Panc1 (cell line): Measurements from ENCODE around the gene TEX52. TPM values are rescaled to one million over a fixed set of nuclear protein-coding genes. Genes with fewer than 3 reads are reported as not detected.
"Not testable (repeated sequence)": the region's sequence is repeated elsewhere in the genome, so short reads cannot be mapped to it uniquely, and the experiment has no call there.

Source experiments
- ATAC-seq: fragments of 200-7000 bp; cut with Tn5 transposase; 2 replicates; pipeline ENCODE4 v1.9.1; 2020; ENCODE audit warnings: mild to moderate bottlenecking, moderate library complexity
- BruUV-seq: library from RNA; stranded (reverse); fragments of 400-500 nt; replicated peaks from 2 replicates; lab custom pipeline; 2021; lab: Mats Ljungman, UMichigan
- CTCF ChIA-PET: fragments of 300-600 bp; sonication (Branson Sonifier 250); formaldehyde crosslinking; loops from one replicate; lab custom pipeline; 2022; ENCODE audit warnings: antibody characterized with exemption; lab: Charles Lee
- POLR2A ChIA-PET: fragments of 300-600 bp; sonication (Branson Sonifier 250); formaldehyde crosslinking; loops from one replicate; lab custom pipeline; 2022; ENCODE audit warnings: antibody characterized with exemption; lab: Charles Lee
- DNase-seq: peaks from one replicate; pipeline ENCODE4 v3.0.0-alpha.2; 2010; ENCODE audit warnings: low read depth, low spot score
- H3K27ac ChIP-seq: 2 replicates; pipeline ENCODE4 v1.5.1; 2011; ENCODE audit warnings: mild to moderate bottlenecking, low read length, inconsistent platforms
- H3K27me3 ChIP-seq: fragments of 200-500 bp; sonication (Bioruptor generic); 2 replicates; pipeline ENCODE4 v1.6.0; 2014; ENCODE audit warnings: low read length, inconsistent platforms; ENCODE audit not compliant: control insufficient read depth, insufficient read depth
- H3K36me3 ChIP-seq: fragments of 200-500 bp; sonication (Bioruptor generic); 2 replicates; pipeline ENCODE4 v1.5.1; 2014; ENCODE audit warnings: inconsistent platforms, mild to moderate bottlenecking, low read length, moderate library complexity; ENCODE audit not compliant: control insufficient read depth, insufficient read depth
- H3K4me1 ChIP-seq: 2 replicates; pipeline ENCODE4 v1.5.1; 2011; ENCODE audit warnings: inconsistent platforms, mild to moderate bottlenecking, low read length, moderate library complexity; ENCODE audit not compliant: control insufficient read depth, insufficient read depth
- H3K4me3 ChIP-seq, 2 experiments: 2 replicates each; pipeline ENCODE4 v1.5.1; 2011 to 2012; ENCODE audit warnings: low read depth in 2 of 2, low read length in 2 of 2, mild to moderate bottlenecking in 2 of 2, inconsistent platforms in 1 of 2, moderate library complexity in 1 of 2
- H3K9me3 ChIP-seq: fragments of 200-500 bp; sonication (Bioruptor generic); 2 replicates; pipeline ENCODE4 v1.5.1; 2014; ENCODE audit warnings: low read depth, mild to moderate bottlenecking, inconsistent platforms, low read length, moderate library complexity; ENCODE audit not compliant: control insufficient read depth, insufficient read depth
- POLR2AphosphoS5 ChIP-seq: IDR thresholded peaks from 2 replicates; pipeline ENCODE4 v1.6.1; 2012; ENCODE audit warnings: mild to moderate bottlenecking, low read depth, low read length, moderate library complexity
- SIN3A ChIP-seq: IDR thresholded peaks from 2 replicates; pipeline ENCODE4 v1.6.1; 2012; ENCODE audit warnings: low read depth, mild to moderate bottlenecking, low read length, moderate library complexity, borderline replicate concordance; ENCODE audit not compliant: insufficient read depth
- TCF7L2 ChIP-seq: IDR thresholded peaks from 2 replicates; pipeline ENCODE4 v1.6.1; 2011; ENCODE audit warnings: mild to moderate bottlenecking, low read depth, low read length, inconsistent platforms
- in situ Hi-C: cut with HindIII; loops from 2 replicates; pipeline ENCODE4 v1.10.0; 2016; ENCODE audit warnings: low sequenced_read_pairs, low pct_unique_long_range_greater_than_20kb
- intact Hi-C: fragments of 100-400 bp; cut with micrococcal nuclease; formaldehyde crosslinking; loops from one replicate; pipeline ENCODE4 v1.10.0; 2022; ENCODE audit not compliant: unreplicated experiment
- total RNA-seq: library from RNA; stranded (reverse); gene quantifications from one replicate; pipeline ENCODE4 v1.2.1, GENCODE V29; 2021; ENCODE audit not compliant: unreplicated experiment
- TF ChIP-seq, protein P1 (sequence below), 2 experiments: IDR thresholded peaks; 2 replicates each; pipeline ENCODE4 v1.6.1; 2011 to 2012; ENCODE audit warnings: low read depth in 2 of 2, control low read depth in 1 of 2, low read length in 1 of 2, mild to moderate bottlenecking in 1 of 2, moderate library complexity in 1 of 2; ENCODE audit not compliant: insufficient read depth in 1 of 2
- TF ChIP-seq, protein P2 (sequence below): fragments of 450-650 bp; IDR thresholded peaks from 2 replicates; pipeline ENCODE4 v1.5.1; 2017; ENCODE audit warnings: mild to moderate bottlenecking

TEX52 gene
- total RNA-seq, 1 experiment from 2014 or later, result not detected

DNA sequence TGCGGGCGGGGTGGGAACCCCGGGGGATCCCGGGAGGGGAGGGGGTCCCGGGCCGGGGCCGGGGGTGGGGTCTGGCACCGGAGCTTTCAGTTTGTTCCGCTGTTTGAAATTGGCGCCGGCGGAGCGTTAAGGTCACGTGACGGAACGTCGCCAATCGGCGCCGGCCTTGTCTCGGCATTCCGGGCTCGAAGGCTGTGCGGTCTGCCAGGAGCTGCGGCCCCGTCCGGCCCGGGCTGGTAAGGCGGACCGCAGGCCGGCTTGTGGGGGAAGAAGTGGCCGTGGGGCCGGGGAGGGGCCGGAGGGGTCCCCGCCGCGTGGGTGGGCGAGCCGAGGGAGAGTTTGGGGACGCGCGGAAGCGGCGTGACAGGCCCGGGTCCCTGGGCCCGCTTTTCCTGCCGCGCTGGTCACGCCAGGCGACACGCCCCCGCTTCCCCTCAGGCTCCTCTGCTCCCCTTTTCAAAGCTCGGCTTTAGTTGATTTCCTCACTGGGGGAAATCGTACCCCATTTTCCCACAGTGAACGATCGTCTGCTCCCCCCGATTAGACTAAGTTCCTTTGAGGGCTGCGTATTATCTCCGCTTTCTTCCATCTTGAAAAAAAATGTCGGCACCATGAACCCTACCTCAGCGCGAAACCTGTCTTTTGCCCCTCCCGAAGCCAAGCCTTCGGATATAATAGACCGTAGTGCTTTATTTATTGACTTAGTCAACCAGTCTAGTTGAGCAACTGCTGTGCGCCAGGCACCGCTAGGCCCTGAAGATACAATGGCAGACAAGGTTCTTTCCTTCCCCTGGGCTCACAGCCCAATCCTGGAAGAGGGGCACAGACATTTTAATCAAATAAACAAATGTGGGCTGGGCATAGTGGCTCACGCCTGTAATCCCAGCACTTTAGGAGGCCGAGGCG lies 20.5 kb upstream of the TEX52 start, which contains the start of the genes FOXM1 and RHNO1:
Gene FOXM1 (minus strand): TSS at position 128 of the 906 bp plus-strand sequence. CDS start 2,696 bp downstream, outside the sequence.
Gene RHNO1 (plus strand): TSS at position 177 of the 906 bp plus-strand sequence. CDS start 8,144 bp downstream, outside the sequence.
- no peaks in the 10 kb centered on the region; the same call in none of the 2 replicates for H3K36me3 ChIP-seq
- TF ChIP-seq SIN3A (peak; percentile 42; the same call in 1 of the 2 replicates), TCF7L2 (no peak), POLR2AphosphoS5 (peak; percentile 62)
- TF ChIP-seq, protein P1, sequence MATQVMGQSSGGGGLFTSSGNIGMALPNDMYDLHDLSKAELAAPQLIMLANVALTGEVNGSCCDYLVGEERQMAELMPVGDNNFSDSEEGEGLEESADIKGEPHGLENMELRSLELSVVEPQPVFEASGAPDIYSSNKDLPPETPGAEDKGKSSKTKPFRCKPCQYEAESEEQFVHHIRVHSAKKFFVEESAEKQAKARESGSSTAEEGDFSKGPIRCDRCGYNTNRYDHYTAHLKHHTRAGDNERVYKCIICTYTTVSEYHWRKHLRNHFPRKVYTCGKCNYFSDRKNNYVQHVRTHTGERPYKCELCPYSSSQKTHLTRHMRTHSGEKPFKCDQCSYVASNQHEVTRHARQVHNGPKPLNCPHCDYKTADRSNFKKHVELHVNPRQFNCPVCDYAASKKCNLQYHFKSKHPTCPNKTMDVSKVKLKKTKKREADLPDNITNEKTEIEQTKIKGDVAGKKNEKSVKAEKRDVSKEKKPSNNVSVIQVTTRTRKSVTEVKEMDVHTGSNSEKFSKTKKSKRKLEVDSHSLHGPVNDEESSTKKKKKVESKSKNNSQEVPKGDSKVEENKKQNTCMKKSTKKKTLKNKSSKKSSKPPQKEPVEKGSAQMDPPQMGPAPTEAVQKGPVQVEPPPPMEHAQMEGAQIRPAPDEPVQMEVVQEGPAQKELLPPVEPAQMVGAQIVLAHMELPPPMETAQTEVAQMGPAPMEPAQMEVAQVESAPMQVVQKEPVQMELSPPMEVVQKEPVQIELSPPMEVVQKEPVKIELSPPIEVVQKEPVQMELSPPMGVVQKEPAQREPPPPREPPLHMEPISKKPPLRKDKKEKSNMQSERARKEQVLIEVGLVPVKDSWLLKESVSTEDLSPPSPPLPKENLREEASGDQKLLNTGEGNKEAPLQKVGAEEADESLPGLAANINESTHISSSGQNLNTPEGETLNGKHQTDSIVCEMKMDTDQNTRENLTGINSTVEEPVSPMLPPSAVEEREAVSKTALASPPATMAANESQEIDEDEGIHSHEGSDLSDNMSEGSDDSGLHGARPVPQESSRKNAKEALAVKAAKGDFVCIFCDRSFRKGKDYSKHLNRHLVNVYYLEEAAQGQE (IDR thresholded peaks at IDR 0.05; ENCODE audit: insufficient read depth in 1 of 2, low read depth in 2 of 2, low read length in 1 of 2), result no peak
- TF ChIP-seq, protein P2, sequence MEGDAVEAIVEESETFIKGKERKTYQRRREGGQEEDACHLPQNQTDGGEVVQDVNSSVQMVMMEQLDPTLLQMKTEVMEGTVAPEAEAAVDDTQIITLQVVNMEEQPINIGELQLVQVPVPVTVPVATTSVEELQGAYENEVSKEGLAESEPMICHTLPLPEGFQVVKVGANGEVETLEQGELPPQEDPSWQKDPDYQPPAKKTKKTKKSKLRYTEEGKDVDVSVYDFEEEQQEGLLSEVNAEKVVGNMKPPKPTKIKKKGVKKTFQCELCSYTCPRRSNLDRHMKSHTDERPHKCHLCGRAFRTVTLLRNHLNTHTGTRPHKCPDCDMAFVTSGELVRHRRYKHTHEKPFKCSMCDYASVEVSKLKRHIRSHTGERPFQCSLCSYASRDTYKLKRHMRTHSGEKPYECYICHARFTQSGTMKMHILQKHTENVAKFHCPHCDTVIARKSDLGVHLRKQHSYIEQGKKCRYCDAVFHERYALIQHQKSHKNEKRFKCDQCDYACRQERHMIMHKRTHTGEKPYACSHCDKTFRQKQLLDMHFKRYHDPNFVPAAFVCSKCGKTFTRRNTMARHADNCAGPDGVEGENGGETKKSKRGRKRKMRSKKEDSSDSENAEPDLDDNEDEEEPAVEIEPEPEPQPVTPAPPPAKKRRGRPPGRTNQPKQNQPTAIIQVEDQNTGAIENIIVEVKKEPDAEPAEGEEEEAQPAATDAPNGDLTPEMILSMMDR, result no peak
- TSS peak; percentile 89 for BruUV-seq
- H3K27me3 ChIP-seq, result no peaks in the 10 kb centered on the region
- peak within 1 kb of the TSS; percentile 98 for H3K27ac ChIP-seq
- ChIA-PET CTCF (interaction anchor here (0.8 kb wide), 1 partner anchor 196 kb away, joined by 3 read pairs; no protein-coding TSS in a partner anchor), POLR2A (interaction anchor here (0.7 kb wide), 1 partner anchor 96 kb away, joined by 9 read pairs; no protein-coding TSS in a partner anchor)
- H3K4me1 ChIP-seq, result peaks cover 7% of the 10 kb centered on the region
- ATAC-seq (peak; percentile 95), DNase-seq (no peak)
- H3K4me3 ChIP-seq, result peak within 1 kb of the TSS; percentile 83 to 95
- no peaks in the 10 kb centered on the region for H3K9me3 ChIP-seq
- in situ Hi-C loops, result no loop called here
- intact Hi-C loops, result no loop called here

DNA sequence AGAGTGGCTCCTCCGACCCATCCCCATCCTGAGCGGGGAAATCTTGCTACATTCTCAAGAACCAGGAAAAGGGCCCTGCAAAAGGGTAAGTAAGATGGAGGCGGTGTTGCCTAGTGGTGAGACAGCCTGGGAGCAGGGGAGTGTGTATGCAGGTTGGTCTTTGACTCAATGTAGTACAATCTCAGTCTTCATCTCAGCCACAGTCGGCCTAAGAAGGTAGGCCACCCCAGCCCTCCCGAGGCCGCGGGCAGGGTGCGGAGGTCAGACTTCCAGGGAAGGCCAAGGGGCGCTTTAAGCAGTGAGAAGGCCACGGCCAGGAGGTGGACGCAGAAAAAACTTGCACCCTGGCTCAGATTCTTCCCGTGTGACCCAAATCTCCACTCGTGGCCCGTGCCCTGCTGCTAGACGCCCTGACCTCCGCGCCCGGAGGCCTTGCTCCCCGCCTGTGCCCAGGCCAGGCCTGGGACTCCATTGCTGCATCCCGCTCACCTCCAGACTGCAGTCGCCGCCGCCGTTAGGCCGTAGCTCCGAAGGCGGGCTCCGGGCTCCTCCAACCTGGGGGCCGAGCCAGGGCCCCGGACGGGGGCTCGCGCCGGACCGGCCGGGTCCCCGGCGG lies 19.7 kb upstream of the TEX52 start:
- peak; percentile 85 for ATAC-seq
- no TSS peak for BruUV-seq
- H3K27me3 ChIP-seq, result no peaks in the 10 kb centered on the region
- H3K27ac ChIP-seq, result peak overlapping the region; percentile 96
- peaks cover 5% of the 10 kb centered on the region for H3K36me3 ChIP-seq
- TF ChIP-seq, protein P2, result no peak
- no peak for TF ChIP-seq POLR2AphosphoS5
- peak; percentile 39; the same call in 1 of the 2 replicates for TF ChIP-seq SIN3A
- TF ChIP-seq TCF7L2, result no peak
- in situ Hi-C loops (no loop called here), intact Hi-C loops (no loop called here)
- peak overlapping the region; percentile 83 to 95 for H3K4me3 ChIP-seq
- peaks cover 7% of the 10 kb centered on the region for H3K4me1 ChIP-seq
- ChIA-PET POLR2A (interaction anchor here (0.7 kb wide), 1 partner anchor 96 kb away, joined by 9 read pairs; no protein-coding TSS in a partner anchor), CTCF (interaction anchor here (0.8 kb wide), 1 partner anchor 197 kb away, joined by 3 read pairs; no protein-coding TSS in a partner anchor)
- no peak for DNase-seq
- no peaks in the 10 kb centered on the region for H3K9me3 ChIP-seq

DNA sequence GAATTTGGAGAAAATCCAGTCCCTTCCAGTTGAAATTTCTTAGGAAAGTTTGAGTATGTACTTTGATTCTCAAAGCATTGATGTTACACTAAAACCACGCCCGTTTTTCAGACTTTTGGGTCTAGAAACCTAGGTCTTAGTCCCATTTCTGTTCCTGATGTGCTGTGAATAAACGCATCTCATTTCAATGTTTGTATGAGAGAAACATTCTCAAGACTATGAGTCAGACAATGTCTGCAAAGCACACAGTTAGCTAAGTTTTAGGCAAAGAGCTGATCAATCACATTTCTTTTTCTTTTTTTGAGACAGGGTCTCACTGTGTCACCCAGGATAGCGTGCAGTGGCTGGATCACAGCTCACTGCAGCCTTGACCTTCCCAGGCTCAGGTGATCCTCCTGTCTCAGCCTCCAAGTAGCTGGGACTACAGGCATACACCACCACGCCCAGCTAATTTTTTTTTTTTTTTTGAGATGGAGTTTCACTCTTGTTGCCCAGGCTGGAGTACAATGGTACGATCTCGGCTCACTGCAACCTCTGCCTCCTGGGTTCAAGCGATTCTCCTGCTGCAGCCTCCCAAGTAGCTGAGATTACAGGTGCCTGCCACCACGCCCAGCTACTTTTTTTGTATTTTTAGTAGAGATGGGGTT lies 12.3 kb upstream of the TEX52 start:
- DNase-seq, H3K27me3 ChIP-seq, BruUV-seq, H3K9me3 ChIP-seq, H3K4me1 ChIP-seq, H3K4me3 ChIP-seq, H3K36me3 ChIP-seq, intact Hi-C loops, H3K27ac ChIP-seq, ATAC-seq, in situ Hi-C loops: not testable (repeated sequence)
- ChIA-PET CTCF (interaction anchor here (0.6 to 0.7 kb wide), 2 partner anchors 22 to 76 kb away, joined by 3 to 4 read pairs; no protein-coding TSS in a partner anchor), POLR2A (interaction anchor here (0.7 kb wide), 1 partner anchor 24 kb away, joined by 7 read pairs; no protein-coding TSS in a partner anchor)
